ENCODE results near the gene ADH1C. TPM values are rescaled to one million over a fixed set of nuclear protein-coding genes. Genes with fewer than 3 reads are reported as not detected.
"Not testable (repeated sequence)": the region's sequence is repeated elsewhere in the genome, so short reads cannot be mapped to it uniquely, and the experiment has no call there.

ADH1C gene
- total and polyA plus RNA-seq, 7 experiments from 2014 or later, result not detected

GRCh38 chr4:99378876-99379275, 26.3 kb upstream of the ADH1C start:
- CTCF ChIA-PET, result no interaction called here
- DNase-seq (no peak), ATAC-seq (no peak)
- H3K4me1 ChIP-seq (ENCODE audit: control insufficient read depth in 2 of 2, insufficient read depth in 2 of 2, low read length in 2 of 2), result no peaks in the 10 kb centered on the region
- peaks cover 0 to 3% of the 10 kb centered on the region in 2 donors for H3K27me3 ChIP-seq (ENCODE audit: control insufficient read depth in 2 of 2, insufficient read depth in 2 of 2, low read length in 2 of 2)
- Mint-ChIP-seq H3K9me3 (peaks cover 0 to 31% (median 13%) of the 10 kb centered on the region in 11 donors), H3K4me3 (no peak overlapping the region), H3K27ac (no peak overlapping the region), H3K36me3 (peaks cover 0 to 12% (median 0%) of the 10 kb centered on the region in 5 donors), H3K4me1 (peaks cover 0 to 2% (median 0%) of the 10 kb centered on the region in 7 donors), H3K27me3 (peaks cover 6 to 34% (median 26%) of the 10 kb centered on the region in 5 donors)
- H3K4me3 ChIP-seq (ENCODE audit: low read length), result no peak overlapping the region
- H3K9me3 ChIP-seq (ENCODE audit: control insufficient read depth in 2 of 3, low read length in 3 of 3), result no peaks in the 10 kb centered on the region
- intact Hi-C loops (cut with micrococcal nuclease), result no loop called here
- H3K36me3 ChIP-seq (ENCODE audit: control insufficient read depth in 2 of 3, insufficient read depth in 3 of 3, low read length in 3 of 3), result no peaks in the 10 kb centered on the region
- POLR2A ChIA-PET, result no interaction called here
- H3K27ac ChIP-seq (ENCODE audit: low read depth, low read length), result no peak overlapping the region

- POLR2A ChIA-PET; intact Hi-C loops (cut with micrococcal nuclease); H3K36me3 ChIP-seq (ENCODE audit: control insufficient read depth in 2 of 3, insufficient read depth in 3 of 3, low read length in 3 of 3); H3K27ac ChIP-seq (ENCODE audit: low read depth, low read length); H3K27ac Mint-ChIP-seq; H3K4me3 ChIP-seq (ENCODE audit: low read length); H3K9me3 ChIP-seq (ENCODE audit: control insufficient read depth in 2 of 3, low read length in 3 of 3); H3K4me1 ChIP-seq (ENCODE audit: control insufficient read depth in 2 of 2, insufficient read depth in 2 of 2, low read length in 2 of 2); CTCF ChIA-PET; DNase-seq; H3K4me1 Mint-ChIP-seq; H3K4me3 Mint-ChIP-seq; H3K27me3 ChIP-seq (ENCODE audit: control insufficient read depth in 2 of 2, insufficient read depth in 2 of 2, low read length in 2 of 2); ATAC-seq: not testable (repeated sequence)
- Mint-ChIP-seq H3K36me3 (peaks cover 0 to 12% (median 0%) of the 10 kb centered on the region in 5 donors), H3K9me3 (peaks cover 0 to 47% (median 17%) of the 10 kb centered on the region in 11 donors), H3K27me3 (peaks cover 0 to 21% (median 20%) of the 10 kb centered on the region in 5 donors)
These were observed 24.8 kb upstream of the ADH1C start for GRCh38 chr4:99377341-99377740.

GRCh38 chr4:99372464-99372863, 19.9 kb upstream of the ADH1C start:
- CTCF ChIA-PET; H3K27ac ChIP-seq (ENCODE audit: low read depth, low read length); H3K36me3 Mint-ChIP-seq; H3K4me3 ChIP-seq (ENCODE audit: low read length); H3K27me3 ChIP-seq (ENCODE audit: control insufficient read depth in 2 of 2, insufficient read depth in 2 of 2, low read length in 2 of 2); intact Hi-C loops (cut with micrococcal nuclease); H3K27ac Mint-ChIP-seq; POLR2A ChIA-PET; H3K4me3 Mint-ChIP-seq; H3K4me1 ChIP-seq (ENCODE audit: control insufficient read depth in 2 of 2, insufficient read depth in 2 of 2, low read length in 2 of 2); ATAC-seq; H3K9me3 ChIP-seq (ENCODE audit: control insufficient read depth in 2 of 3, low read length in 3 of 3); H3K4me1 Mint-ChIP-seq; DNase-seq; H3K36me3 ChIP-seq (ENCODE audit: control insufficient read depth in 2 of 3, insufficient read depth in 3 of 3, low read length in 3 of 3): not testable (repeated sequence)
- peaks cover 0 to 51% (median 17%) of the 10 kb centered on the region in 11 donors for H3K9me3 Mint-ChIP-seq
- peaks cover 6 to 33% (median 23%) of the 10 kb centered on the region in 5 donors for H3K27me3 Mint-ChIP-seq

- H3K27ac ChIP-seq (ENCODE audit: low read depth, low read length); POLR2A ChIA-PET; H3K4me3 Mint-ChIP-seq; H3K4me1 Mint-ChIP-seq; CTCF ChIA-PET; H3K27me3 ChIP-seq (ENCODE audit: control insufficient read depth in 2 of 2, insufficient read depth in 2 of 2, low read length in 2 of 2); H3K4me1 ChIP-seq (ENCODE audit: control insufficient read depth in 2 of 2, insufficient read depth in 2 of 2, low read length in 2 of 2); intact Hi-C loops (cut with micrococcal nuclease); H3K9me3 ChIP-seq (ENCODE audit: control insufficient read depth in 2 of 3, low read length in 3 of 3); H3K36me3 ChIP-seq (ENCODE audit: control insufficient read depth in 2 of 3, insufficient read depth in 3 of 3, low read length in 3 of 3); H3K27ac Mint-ChIP-seq; H3K36me3 Mint-ChIP-seq; ATAC-seq; H3K4me3 ChIP-seq (ENCODE audit: low read length); DNase-seq: not testable (repeated sequence)
- peaks cover 0 to 18% (median 3%) of the 10 kb centered on the region in 11 donors for H3K9me3 Mint-ChIP-seq
- peaks cover 6 to 25% (median 15%) of the 10 kb centered on the region in 5 donors for H3K27me3 Mint-ChIP-seq
These were observed 15.3 kb upstream of the ADH1C start for GRCh38 chr4:99367817-99368216.

GRCh38 chr4:99366491-99366890, 13.9 kb upstream of the ADH1C start:
- Mint-ChIP-seq H3K27ac (no peak overlapping the region), H3K4me1 (peaks cover 0 to 4% (median 0%) of the 10 kb centered on the region in 7 donors), H3K9me3 (peaks cover 0 to 5% (median 0%) of the 10 kb centered on the region in 11 donors), H3K4me3 (no peak overlapping the region), H3K27me3 (peaks cover 6 to 21% (median 15%) of the 10 kb centered on the region in 5 donors), H3K36me3 (no peaks in the 10 kb centered on the region)
- ATAC-seq, result no peak
- no peaks in the 10 kb centered on the region for H3K36me3 ChIP-seq (ENCODE audit: control insufficient read depth in 2 of 3, insufficient read depth in 3 of 3, low read length in 3 of 3)
- intact Hi-C loops (cut with micrococcal nuclease), result no loop called here
- H3K27ac ChIP-seq (ENCODE audit: low read depth, low read length), result no peak overlapping the region
- ChIA-PET CTCF (no interaction called here), POLR2A (no interaction called here)
- H3K4me1 ChIP-seq (ENCODE audit: control insufficient read depth in 2 of 2, insufficient read depth in 2 of 2, low read length in 2 of 2), result no peaks in the 10 kb centered on the region
- H3K4me3 ChIP-seq (ENCODE audit: low read length), result no peak overlapping the region
- H3K9me3 ChIP-seq (ENCODE audit: control insufficient read depth in 2 of 3, low read length in 3 of 3), result no peaks in the 10 kb centered on the region
- DNase-seq, result no peak
- H3K27me3 ChIP-seq (ENCODE audit: control insufficient read depth in 2 of 2, insufficient read depth in 2 of 2, low read length in 2 of 2), result no peaks in the 10 kb centered on the region

GRCh38 chr4:99362768-99363167, 10.2 kb upstream of the ADH1C start:
- H3K27ac ChIP-seq (ENCODE audit: low read depth, low read length), result no peak overlapping the region
- H3K27me3 ChIP-seq (ENCODE audit: control insufficient read depth in 2 of 2, insufficient read depth in 2 of 2, low read length in 2 of 2), result no peaks in the 10 kb centered on the region
- H3K36me3 ChIP-seq (ENCODE audit: control insufficient read depth in 2 of 3, insufficient read depth in 3 of 3, low read length in 3 of 3), result no peaks in the 10 kb centered on the region
- H3K4me3 Mint-ChIP-seq, result no peak overlapping the region
- ChIA-PET POLR2A (no interaction called here), CTCF (no interaction called here)
- no peak overlapping the region for H3K27ac Mint-ChIP-seq
- H3K4me1 Mint-ChIP-seq, result peaks cover 0 to 4% (median 0%) of the 10 kb centered on the region in 7 donors
- no peak for DNase-seq
- no peaks in the 10 kb centered on the region for H3K9me3 ChIP-seq (ENCODE audit: control insufficient read depth in 2 of 3, low read length in 3 of 3)
- peaks cover 0 to 5% (median 0%) of the 10 kb centered on the region in 11 donors for H3K9me3 Mint-ChIP-seq
- no peak overlapping the region for H3K4me3 ChIP-seq (ENCODE audit: low read length)
- peaks cover 0 to 13% (median 10%) of the 10 kb centered on the region in 5 donors for H3K27me3 Mint-ChIP-seq
- intact Hi-C loops (cut with micrococcal nuclease), result no loop called here
- H3K36me3 Mint-ChIP-seq, result no peaks in the 10 kb centered on the region
- ATAC-seq, result no peak
- H3K4me1 ChIP-seq (ENCODE audit: control insufficient read depth in 2 of 2, insufficient read depth in 2 of 2, low read length in 2 of 2), result no peaks in the 10 kb centered on the region

GRCh38 chr4:99361899-99362275, 9.3 kb upstream of the ADH1C start:
- Mint-ChIP-seq H3K36me3 (no peaks in the 10 kb centered on the region), H3K9me3 (peaks cover 0 to 5% (median 0%) of the 10 kb centered on the region in 11 donors), H3K27ac (peak overlapping the region in 1 of 9 donors; percentile 29), H3K4me3 (no peak overlapping the region), H3K4me1 (peaks cover 0 to 4% (median 0%) of the 10 kb centered on the region in 7 donors), H3K27me3 (peaks cover 0 to 9% (median 5%) of the 10 kb centered on the region in 5 donors)
- ATAC-seq (no peak), DNase-seq (no peak)
- no peak overlapping the region for H3K27ac ChIP-seq (ENCODE audit: low read depth, low read length)
- no peaks in the 10 kb centered on the region for H3K4me1 ChIP-seq (ENCODE audit: control insufficient read depth in 2 of 2, insufficient read depth in 2 of 2, low read length in 2 of 2)
- no peaks in the 10 kb centered on the region for H3K27me3 ChIP-seq (ENCODE audit: control insufficient read depth in 2 of 2, insufficient read depth in 2 of 2, low read length in 2 of 2)
- no peaks in the 10 kb centered on the region for H3K9me3 ChIP-seq (ENCODE audit: control insufficient read depth in 2 of 3, low read length in 3 of 3)
- intact Hi-C loops (cut with micrococcal nuclease), result no loop called here
- H3K36me3 ChIP-seq (ENCODE audit: control insufficient read depth in 2 of 3, insufficient read depth in 3 of 3, low read length in 3 of 3), result no peaks in the 10 kb centered on the region
- H3K4me3 ChIP-seq (ENCODE audit: low read length), result no peak overlapping the region
- ChIA-PET CTCF (no interaction called here), POLR2A (no interaction called here)

Data from naive thymus-derived CD4-positive, alpha-beta T cell (primary cell).